Dermis microvascular lymphatic vessel endothelial cell (primary cell): ENCODE results near the gene MANBA. TPM values are rescaled to one million over a fixed set of nuclear protein-coding genes. Genes with fewer than 3 reads are reported as not detected.
"Not testable (repeated sequence)": the region's sequence is repeated elsewhere in the genome, so short reads cannot be mapped to it uniquely, and the experiment has no call there.

Experiments used
- DNase-seq, 2 donors: peaks; one replicate each; pipeline versions ENCODE4 v3.0.0 to v3.0.0-alpha.2; 2010; ENCODE audit warnings: low read depth in 2 of 2
- total RNA-seq: library from RNA; depleted of rRNA; stranded (reverse); fragments of >200 nt; gene quantifications from 2 replicates; pipeline ENCODE4 v1.2.1, GENCODE V29; 2014

Gene MANBA
- total RNA-seq, 1 donor from 2014 or later = 8.3 TPM

DNA sequence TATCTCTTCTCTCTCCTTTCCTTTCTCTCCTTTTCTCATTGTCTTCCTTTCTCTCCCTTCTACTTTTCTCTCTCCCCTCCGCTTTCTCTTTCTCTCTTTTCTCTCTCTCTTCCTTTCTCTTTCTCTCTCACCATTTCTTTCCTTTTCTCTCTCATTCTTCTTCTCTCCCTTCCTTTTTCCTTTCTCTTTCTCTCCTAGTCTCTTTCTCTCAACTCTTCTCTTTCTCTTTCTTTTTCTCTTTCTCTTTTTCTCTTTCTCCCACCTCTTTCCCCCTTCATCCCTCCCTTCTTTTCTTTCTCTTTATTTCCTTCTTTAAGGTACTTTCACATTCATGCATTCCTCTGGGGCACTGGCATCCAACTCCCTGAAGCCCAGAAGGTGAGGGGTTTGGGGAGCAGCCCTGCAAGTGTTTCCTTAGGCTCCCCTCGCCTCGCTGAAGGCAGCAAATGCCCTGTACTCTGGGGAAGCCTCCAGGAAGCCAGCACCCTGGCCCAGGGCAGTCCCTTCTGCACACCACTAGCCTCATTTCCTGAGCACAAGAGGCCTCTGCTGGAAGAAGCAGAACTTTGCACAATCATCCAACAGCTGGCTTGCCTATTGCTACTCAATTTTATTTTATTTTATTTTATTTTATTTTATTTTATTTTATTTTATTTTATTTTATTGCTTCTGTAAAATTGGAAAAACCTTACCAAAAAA lies 135.4 kb downstream of the MANBA start:
- DNase-seq = peak in 1 of 2 donors; percentile 44

DNA sequence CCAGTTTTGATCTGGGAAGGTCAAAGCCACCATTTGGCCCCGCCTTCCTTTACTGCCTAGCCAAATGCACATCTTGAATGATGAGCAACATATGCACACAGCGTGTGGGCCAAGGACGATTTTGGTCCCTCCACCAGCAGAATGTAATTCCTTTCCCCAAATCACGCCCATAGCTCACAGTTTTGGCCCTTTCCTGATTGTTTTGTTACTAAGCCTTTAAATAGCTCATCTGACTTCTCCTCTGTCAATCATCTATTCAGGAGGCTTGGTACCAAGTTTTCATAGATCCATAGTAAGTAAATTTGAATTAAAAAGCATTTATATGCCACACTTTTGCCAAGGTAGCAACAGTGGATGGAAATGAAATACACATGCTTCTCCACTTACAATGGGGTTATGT lies 136.3 kb downstream of the MANBA start:
- no peak for DNase-seq

DNA sequence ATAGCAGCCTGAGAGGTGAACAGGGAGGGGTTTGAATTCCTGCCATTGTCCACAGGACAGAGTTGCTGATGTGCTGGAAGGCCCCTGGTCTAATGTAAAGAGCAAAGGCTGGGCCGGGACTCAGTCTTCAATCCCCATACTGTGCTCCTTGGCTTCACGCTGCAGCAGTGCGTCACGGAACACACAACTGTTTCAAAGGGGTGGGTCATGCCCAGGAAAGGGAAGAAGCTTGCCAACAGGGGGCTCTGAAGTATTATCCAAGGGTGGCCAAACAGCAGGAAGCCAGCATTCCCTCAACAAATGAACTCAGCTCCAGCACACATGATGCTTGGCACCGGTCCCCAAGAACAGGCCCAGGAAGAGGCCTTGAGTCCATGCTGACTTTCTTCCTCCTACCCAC lies 137.1 kb downstream of the MANBA start:
- peak in 1 of 2 donors; percentile 51 for DNase-seq

DNA sequence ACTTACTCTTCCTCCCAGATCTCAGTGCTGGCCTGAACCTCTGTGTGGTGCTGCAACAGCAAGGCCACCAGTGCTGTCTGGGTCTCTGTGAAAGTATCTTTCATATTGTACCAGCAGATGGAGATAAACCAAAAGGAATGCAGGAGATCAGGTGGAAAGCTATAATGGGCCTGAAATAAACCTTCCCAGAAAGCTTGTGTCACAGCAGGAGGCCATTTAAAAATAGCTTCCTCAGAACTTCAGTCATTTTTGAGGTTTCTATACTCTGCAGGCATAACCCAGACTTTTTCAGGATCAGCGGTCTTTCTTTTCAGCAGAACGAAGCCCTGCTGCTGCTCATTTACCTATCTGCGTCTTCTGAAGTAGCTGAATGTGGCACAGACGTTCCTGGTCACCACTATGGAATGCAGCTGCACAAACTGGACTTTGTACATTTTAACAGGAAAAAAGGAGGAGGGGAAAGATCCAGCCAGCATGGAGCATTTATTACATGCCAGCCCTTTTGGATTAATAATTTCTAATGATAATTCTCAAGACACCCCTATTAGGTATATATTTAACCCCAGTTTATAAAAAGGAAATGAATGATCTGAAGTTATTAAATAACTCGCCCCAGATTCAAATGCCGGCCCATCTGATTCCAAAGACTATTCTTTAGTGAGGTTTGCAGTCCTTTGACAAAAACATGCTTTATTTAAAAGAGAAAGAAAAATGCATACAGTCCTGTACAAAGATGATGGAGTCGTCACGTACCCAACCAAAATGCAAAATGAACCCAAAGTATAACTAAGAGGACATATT lies 139.9 kb downstream of the MANBA start:
- DNase-seq = peak; percentile 58 to 72

DNA sequence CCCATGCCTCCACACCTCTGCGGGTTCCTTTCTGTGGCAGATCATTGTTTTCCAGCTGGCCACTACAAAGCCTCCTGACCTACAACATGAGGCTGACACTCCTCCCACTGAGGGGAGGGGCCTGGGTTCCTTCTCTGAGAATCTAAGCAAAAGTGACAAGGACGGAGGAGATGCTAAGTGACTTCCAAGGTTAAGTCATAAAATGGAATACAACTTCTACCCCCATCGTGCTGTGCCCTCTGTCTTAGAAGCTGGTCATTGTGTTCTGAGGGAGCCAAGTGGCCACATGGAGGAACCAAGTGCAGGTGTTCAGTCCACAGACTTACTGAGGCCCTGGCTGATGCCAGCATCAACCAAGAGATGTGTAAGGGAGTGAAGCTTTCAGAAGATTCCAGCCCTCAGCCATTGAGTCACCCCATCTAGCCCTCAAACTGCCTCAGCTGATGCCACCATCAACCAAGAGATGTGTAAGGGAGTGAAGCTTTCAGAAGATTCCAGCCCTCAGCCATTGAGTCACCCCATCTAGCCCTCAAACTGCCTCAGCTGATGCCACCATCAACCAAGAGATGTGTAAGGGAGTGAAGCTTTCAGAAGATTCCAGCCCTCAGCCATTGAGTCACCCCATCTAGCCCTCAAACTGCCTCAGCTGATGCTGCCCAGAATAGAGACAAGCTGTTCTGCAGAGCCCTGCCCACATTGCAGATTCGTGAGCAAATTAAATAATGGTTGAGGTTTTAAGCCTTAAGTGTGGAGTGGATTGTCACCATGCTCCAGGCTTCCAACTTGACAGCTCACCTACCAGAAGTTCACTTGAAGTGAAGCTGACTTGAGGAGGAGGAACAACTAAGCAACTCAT lies 140.8 kb downstream of the MANBA start:
- DNase-seq = not testable (repeated sequence)

DNA sequence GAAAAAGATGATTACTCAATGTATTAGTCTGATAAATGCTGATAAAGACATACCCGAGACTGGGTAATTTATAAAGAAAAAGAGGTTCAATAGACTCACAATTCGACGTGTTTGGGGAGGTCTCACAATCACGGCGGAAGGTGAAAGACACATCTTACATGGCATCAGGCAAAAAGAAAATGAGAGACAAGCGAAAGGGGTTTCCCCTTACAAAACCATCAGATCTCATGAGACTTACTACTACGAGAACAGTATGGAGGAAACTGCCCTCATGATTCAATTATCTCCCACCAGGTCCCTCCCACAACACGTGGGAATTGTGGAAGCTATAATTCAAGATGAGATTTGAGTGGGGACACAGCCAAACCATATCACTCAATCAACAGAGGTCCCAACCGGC lies 141.7 kb downstream of the MANBA start:
- not testable (repeated sequence) for DNase-seq

DNA sequence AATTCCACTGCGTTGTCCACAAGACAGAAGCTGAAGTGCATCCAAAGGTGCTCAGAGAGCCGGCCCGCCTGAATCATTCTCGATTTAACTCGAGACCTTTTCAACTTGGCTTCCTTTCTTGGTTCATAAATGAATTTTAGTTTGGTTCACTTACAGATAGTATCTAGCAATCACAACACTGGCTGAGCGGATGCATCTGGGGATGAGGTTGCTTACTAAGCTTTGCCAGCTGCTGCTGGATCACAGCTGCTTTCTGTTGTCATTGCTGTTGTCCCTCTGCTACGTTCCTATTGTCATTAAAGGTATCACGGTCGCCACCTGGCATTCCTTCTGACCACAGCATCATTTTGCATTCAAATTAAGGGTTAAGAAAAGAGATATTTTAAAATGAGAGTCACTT lies 144.1 kb downstream of the MANBA start:
- DNase-seq = peak; percentile 89 to 96

DNA sequence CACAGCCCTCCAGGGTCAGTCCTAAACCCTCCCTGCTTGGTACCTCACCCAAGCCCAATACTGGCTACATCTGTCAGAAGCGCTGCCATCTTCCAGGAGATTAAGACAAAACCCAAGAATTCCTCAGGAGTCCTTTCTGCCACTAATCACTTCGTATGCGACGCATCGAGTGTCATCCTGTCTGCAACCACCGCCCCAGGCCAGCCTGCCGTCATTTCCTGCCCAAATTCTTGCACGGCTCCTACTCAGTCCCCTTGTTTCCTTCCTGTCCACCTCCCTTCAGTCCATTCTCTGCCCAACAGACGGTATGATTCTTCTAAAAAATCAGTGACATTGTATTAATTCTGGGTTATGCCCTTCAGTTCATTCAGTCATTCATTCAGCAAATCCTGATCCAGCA lies 146.0 kb downstream of the MANBA start:
- DNase-seq = peak in 1 of 2 donors; percentile 44

DNA sequence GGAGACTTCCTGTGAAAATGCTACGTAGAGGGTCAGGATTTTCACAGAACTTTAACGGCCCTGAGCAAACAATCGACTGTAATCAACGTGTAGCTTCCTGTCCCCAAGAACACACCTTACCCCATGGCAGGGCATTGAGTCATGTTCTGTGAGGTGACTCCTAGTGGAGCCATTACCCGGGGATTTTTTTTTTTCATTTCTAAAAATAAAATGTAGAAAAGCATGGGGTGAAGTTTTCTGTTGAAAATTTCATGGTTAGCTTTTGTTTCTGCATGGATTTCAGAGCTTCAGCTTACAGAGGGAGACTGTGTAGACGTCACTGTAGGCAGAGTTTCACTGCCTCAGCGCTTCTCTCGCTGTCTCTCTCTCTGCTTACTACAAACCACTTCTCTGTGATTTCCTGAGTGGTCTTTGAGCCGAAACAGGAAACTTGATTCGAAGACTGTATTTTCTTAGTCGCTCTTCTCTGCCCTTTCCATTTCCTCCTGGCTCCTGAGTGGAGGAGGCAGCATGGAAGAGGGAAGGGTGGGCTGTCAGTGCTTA lies 147.9 kb downstream of the MANBA start:
- DNase-seq = peak in 1 of 2 donors; percentile 72

DNA sequence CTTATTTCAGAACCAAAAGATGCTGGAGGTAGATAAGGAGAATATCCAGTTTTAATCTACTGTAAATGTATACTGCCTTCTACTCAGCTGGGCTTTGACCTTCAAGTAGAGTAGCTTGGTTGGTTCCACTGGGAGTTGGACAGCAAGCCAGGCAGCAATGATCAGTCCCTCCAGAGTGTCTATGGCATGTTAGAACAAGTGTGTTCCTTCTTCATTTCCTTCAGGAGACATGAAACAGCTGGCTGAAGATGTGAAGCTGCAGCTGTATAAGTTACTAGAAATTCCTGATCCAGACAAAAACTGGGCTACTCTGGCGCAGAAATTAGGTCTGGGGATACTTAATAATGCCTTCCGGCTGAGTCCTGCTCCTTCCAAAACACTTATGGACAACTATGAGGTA lies 148.6 kb downstream of the MANBA start:
- no peak for DNase-seq

DNA sequence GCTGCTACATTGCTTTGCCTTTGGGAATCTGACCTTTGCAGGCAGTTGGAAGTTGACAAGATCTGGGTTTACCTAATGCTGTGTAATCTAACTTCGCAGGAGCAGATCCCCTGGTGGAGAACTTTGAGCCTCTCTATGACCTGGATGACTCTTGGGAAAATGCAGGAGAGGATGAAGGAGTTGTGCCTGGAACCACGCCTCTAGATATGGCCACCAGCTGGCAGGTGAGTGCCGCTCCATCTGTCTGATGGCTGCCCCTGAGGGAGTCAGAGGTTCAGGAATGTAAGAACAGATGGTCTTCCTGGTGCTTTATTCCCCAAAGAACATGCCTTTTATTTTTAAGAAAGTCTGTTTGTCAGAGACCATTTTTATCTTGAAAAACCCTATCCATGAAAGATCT lies 150.3 kb downstream of the MANBA start:
- DNase-seq = no peak

DNA sequence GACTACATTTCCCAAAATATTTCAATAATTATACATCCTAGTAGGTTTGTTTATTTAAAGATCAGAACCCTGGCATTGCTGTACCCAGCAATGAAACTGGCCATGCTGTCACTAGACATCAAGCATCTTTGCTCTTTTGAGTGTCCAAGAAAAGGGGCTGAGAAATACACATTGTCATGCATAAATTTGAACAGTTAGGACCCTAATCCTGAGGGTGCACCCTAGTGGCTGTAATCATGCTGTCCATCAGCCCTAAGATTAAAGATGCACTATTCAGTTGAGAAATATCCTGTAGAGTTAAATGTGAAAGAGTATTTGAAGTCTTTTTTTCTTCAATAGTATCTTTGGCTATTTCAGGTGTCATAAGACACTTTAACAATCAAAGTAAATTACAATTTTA lies 150.8 kb downstream of the MANBA start:
- no peak for DNase-seq

DNA sequence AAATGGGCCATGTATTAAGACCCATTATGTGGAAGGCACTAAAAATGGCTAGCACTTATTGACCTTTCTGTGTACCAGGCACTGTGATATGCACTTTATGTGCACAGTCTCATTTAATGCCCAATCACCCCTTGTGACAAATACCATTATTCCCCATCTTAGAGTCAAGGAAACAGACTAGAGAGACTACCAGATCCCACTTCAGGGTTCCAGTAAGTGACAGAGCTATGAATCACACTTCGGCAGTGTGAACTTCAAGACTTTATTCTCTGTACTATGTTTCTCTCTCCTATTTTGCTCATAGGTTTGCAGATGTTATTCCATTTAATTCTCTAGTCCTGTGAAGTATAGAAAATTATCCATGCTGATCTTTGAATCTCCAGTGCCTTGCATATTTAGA lies 152.6 kb downstream of the MANBA start:
- DNase-seq = no peak

DNA sequence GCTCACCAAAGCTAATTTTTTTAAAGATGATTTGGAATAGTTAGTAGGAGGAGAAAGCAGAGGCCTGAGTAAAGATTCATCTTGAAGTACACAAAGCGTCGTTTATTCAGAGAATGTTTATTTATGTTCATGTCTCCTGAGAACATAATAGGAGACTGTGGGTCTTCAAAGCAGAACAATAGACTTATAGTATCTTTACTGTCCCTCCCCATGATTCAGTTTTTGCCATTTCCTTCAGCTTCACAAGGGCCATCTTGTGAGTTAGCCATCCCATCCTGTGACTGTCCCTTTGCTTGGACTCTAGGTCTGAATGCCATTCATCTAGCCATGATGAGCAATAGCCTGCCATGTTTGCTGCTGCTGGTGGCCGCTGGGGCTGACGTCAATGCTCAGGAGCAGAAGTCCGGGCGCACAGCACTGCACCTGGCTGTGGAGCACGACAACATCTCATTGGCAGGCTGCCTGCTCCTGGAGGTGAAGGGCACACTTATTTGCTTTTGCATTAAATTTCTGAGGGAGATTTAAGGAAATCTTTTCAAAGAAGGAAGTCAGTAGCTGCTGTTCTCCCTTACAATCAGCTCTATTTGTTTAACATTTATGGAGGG lies 153.8 kb downstream of the MANBA start:
- DNase-seq = no peak

DNA sequence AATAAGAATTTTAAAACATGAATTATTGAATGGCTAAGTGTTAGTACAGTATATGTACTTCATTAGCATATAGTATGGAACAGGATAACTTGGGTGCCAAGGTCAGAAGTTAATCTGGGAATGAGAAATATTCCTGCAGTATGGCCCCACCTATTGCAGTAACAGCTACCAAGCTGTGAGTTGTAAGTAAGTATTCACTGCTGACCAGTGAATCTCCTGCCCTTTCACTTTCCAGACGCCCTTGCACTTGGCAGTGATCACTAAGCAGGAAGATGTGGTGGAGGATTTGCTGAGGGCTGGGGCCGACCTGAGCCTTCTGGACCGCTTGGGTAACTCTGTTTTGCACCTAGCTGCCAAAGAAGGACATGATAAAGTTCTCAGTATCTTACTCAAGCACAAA lies 154.5 kb downstream of the MANBA start:
- no peak for DNase-seq

DNA sequence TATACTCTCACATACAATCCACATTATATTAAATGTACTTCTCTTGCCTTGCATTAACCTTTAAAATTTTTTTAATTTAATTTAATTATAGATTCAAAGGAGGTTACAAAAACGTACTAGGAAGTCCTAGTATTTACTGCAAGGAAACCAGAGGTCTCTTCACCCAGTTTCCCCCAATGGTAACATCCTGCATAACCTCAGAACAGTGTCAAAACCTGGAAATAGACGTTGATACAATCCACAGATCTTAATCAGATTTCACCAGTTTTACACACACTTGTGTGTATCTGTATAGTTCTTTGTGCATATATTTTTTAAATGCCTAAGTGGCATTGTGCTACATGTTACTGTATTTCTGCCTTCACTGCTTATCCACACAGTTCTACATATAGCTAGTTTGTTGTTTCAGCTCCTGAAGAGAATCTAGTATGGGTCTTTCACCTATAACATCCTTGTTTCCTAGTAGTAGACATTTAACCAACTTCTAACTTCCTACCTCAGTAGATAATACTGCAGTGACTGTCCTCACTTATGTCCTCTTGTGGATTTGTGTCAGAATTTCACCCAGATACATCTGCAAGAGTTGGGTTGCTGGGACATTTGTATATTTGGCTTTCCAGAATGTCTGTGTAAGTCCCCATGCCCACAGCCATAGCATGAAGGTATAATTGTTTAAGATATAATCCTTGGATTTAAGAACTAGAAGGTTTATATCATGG lies 156.4 kb downstream of the MANBA start:
- DNase-seq = no peak

DNA sequence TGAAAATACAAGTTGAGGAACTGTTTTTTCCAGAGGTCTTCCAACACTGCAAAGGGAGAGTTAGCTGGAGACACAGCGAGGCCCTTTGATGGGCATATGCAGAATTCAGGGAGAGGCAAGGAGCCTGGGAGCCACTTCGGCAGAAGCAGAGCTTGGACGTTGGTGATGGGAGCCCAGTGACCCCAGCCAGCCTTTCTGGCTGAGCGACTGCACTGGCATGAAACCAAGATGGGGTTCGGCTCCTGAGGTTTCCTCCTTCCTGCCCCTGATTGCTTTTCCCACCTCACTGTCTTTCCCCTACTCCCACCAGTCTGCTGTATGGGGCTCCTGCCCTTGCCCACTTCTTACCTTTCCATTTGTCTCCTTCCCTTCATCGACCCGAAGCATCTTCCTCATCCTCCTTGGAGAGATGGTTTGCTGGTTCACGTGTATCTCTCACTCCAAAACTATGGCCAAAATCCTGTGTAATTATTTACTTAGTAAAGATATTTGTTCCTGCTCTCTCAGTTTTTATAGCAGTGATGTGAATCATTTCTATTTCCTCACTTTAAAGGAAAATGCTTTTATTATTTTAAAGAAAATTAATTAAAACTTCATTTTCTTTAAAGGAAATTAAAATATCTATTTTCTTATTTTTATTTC lies 159.1 kb downstream of the MANBA start:
- no peak for DNase-seq

DNA sequence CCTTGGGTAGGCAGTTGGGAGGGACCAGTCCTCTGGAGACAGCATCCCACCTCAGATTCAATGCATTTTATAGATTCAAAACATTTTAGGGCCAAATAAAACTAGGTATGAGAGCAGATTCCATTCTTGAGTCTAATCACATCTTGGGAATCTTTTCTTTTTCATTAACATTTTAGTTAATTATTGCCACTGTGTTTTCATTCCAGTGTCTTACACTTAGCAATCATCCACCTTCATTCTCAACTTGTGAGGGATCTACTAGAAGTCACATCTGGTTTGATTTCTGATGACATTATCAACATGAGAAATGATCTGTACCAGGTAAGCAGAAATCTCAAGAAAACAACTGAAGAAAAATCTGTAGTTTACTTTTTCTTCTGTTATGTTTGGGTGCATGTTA lies 160.1 kb downstream of the MANBA start:
- no peak for DNase-seq

DNA sequence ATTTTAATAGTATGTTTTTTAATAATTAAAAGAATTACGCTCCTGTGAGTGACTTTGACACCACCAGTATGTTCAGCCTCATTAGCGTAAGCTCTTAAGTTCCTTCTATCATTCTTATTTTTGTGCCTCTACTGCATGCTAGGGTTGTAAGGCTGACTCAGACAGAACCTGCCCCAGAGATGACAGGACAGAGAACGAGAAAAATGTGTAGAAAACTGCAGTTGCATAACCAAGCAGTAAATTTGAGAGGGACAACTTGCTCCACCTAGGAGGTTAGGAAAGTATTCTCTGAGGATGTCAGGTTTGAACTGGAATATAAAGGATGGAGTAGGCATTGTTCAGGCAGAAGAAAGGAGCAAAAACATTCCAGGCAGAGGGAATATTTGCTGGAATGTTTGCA lies 160.9 kb downstream of the MANBA start:
- DNase-seq = no peak

DNA sequence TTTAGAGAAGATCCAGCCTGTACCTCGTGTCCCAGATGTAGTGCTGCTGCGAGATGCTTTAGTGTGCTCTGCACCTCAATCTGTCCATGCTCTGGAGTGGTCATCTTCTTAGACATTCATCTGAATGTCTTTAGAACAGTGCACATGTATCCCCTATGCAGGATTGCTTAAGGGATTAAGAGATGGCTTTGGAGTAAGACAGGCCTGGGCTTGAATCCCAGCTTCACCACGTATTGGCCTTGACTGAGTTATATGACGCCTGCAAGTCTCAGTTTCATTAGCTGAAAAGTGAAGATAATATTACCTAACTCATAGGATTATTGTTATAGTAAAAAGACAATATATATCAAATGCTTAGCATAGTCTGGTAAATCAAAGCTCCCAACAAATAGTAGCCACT lies 161.3 kb downstream of the MANBA start:
- no peak for DNase-seq
